GM18502 (cell line): ENCODE results near the gene WNT3.

Source experiments
- ATAC-seq: cut with Tn5 transposase; IDR thresholded peaks from one replicate; pipeline ENCODE4 v1.9.1; 2021; ENCODE audit warnings: mild to moderate bottlenecking; ENCODE audit not compliant: unreplicated experiment, poor library complexity

Gene WNT3

GRCh38 chr17:46837521-46837920 is 19.0 kb upstream of the WNT3 start:
- ATAC-seq = no peak

DNA sequence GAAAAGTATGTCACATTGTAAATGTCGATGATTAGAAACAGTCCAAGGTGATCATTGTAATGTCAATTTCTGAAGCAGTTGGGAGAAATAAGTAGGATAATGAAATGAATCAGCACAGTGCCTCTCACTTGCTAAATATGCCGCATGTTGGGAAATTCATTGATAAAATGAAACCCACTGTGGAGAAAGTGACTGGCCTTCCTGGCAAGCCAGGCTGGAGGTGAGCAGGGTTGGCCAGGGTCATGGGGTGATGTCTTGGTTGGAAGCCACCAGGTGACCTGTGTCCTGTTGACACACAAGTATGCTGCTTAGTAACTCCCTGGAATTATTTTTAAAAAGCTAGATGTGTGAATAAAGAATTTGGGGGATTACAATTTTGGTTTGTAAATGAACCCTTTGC is 18.0 kb upstream of the WNT3 start:
- ATAC-seq = no peak

- no peak for ATAC-seq
Measured at GRCh38 chr17:46834846-46835245, 16.4 kb upstream of the WNT3 start.

GRCh38 chr17:46833840-46834208 is 15.3 kb upstream of the WNT3 start:
- no peak for ATAC-seq

DNA sequence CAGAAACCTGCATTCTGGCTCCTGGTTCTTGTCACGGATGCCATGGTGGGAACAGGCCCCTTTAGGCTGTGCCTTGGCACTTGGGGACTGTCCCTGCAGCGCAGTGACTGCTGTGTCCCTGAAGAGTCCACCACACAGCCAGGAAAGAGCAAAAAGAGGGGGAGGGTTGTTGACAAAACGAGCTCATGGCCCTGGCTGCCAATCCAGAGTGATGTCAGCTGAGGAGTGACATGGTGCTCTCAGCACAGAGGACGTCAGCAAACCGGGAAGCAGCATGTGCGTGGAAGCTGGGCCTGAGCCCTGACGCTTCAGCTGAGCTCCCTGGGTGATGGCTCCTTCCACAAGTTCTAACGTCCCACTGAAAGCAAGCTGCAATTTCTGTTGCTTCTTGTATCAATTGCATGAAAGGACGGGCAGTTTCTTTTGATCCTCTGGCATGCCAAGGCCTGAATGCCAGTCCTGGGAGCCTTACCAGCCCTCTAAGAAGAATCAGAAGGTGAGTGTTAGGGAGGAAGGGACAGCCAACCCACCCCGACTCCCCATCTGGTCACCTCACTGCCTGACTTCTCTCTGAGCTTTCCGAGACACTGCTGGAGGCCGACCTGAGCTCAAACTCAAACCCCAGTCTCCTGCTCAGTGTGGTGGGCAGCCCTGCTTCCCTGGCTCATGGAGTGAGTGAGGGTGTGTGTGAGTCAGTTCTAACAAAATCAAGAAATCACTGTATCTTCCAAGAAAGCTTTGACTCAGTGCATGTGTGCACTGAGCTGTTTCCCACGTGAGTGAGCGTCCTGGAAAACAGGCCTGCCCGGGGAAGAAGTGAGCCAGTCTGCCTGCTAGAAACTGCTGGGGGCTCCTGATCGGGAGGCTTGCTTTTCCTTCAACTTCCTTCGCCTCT is 14.7 kb upstream of the WNT3 start:
- no peak for ATAC-seq

DNA sequence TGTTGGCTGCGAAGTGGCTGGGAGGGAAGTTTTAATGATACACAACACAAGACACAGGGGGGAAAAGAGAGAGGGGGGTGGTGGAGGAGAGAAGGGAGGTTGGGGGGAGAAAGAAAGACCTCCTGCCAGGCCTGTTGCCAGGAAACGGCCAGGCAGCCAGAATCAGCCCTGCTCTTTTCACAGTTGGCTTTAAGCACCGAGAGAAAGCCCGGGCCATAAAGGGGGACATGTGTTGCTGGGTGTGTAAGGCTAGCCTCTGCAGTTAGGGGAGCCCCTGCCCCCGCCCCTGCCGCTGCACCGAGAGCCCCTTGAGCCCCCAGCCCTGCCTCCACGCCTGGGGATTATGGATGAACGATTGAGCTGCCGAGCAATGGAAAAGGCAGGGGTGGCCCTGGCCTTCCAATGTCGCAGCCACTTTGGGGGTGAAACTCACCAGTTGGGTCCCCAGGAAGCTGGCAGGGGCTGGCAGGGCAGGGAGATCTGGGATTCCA is 13.9 kb upstream of the WNT3 start:
- ATAC-seq = no peak

DNA sequence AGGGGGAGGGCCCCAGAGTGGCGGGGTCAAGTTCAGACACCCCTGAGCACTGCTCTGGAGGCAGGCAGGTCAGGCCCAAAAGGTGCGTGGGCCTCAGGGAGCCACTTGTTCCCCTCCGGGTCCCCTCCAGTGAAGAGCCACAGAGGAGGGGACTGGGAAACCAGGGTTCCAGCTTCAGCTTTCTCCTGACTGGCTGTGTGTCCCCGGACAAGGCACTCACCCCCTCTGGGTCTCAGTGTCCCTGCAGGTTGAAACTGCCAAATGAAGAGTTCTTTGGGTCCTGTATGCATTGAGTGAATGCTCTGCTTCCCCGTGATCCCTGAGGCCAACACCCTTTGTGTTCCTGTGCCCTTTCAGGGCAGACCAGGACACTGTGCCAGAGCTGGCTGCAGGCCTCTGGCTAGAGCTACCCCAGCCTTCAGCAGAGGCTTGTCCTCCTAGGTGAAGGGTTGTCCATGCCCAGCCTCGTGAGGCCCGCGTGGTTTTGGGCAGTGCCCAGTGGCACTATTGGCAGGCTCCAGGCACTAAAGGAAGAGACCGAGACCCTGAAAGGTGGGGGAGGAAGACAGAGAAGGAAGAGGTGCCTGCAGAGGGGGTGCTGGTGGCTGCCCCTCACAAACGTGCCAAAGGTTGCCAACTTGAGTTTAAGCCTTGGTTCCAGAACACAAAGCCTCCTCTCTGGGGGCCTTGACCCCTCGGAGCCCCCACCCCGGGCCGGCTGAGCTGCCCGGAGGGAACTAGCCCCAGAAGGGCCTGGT is 13.3 kb upstream of the WNT3 start:
- no peak for ATAC-seq

DNA sequence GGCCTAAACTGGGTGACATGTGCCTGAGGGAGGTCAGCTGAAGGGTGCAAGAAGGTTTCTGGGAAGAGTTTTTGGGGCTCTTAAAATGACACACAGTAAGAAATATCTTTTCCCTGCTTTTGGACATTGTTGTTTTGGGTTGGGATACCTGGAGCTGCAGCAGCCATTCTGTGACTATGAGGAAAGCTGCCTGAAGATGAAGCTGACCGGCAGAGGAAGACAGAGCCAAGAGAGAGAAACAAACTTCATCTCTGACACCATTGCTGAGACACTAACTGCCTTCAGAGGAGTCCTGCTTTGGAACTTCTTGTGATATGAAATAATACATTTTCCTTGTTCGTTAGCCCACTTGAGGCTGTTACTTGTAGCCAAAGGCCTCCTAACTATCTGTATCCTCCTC is 8.8 kb upstream of the WNT3 start:
- no peak for ATAC-seq

GRCh38 chr17:46826116-46826515 is 7.6 kb upstream of the WNT3 start:
- ATAC-seq = no peak

- no peak for ATAC-seq
Measured at GRCh38 chr17:46823657-46824056, 5.2 kb upstream of the WNT3 start.

DNA sequence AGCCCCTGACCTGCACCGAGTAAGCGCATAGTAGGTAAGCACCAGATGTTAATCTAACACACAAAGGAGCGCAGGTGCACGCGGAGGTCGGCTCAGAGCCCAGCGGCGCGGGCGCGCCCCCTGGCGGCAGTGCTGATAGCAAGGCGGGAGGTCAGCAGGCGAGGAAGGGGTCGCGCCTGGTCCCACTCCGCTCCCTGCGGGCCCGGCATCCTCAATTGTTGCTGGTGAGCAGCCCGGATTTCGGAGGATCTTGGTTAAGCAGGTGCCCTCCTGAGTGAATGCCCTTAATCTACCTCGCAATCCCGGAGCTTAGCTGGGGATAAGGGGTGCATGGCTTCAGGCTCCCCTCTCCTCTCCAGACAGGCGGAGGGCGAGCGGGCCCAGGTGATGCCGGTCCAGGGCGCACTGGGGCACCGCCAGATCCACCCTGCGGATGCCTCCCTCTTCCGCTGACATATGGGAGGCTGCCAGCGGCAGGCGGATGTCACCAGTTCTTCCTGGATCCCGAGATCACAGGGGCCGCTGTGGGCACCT is 4.0 kb upstream of the WNT3 start:
- no peak for ATAC-seq

DNA sequence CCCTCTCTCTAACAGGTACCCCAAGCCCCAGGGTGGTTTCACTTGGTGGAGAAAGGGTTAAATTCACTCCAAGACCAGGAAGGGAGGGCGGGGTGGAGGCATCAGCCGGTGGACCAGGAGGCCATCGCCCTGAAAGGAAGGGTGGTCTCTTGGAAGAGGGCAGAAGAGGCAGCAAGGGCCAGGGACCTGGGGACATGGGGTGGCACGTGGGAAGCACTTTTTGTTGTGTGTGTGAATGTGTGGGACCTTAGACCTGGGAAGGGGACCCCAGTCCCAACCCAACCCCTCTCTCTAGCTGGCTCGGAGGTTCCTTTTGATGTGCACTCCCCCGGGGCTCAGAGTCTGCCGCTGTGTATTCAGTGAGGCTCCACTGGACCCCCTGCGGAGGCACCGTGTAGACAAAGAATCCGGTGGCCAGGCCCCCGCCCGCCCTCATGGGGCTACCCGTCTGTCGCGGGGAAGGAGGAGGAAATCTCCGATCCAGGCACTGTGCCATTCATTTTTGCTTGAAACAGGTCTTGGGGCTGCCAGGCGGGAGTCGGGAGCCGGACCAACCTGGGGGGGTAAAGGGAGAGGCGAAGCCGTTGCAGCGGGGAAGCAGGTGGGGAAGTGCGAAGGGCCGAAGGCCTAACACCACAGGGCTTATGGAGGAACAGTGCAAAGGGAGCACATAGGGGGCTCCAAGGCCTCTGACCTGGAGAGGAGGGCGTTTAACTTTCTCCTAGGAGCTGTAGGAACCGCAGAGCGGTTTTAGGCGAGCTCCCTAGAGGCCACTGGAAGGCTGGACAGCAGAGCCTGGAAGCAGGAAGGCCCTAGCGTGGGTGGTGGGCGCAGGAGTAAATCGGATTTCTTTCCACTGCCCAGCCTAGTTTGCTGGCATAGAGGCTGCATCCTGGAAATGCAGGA is 3.2 kb upstream of the WNT3 start:
- ATAC-seq = no peak

- no peak for ATAC-seq
Measured at GRCh38 chr17:46820592-46821450, 2.3 kb upstream of the WNT3 start.

DNA sequence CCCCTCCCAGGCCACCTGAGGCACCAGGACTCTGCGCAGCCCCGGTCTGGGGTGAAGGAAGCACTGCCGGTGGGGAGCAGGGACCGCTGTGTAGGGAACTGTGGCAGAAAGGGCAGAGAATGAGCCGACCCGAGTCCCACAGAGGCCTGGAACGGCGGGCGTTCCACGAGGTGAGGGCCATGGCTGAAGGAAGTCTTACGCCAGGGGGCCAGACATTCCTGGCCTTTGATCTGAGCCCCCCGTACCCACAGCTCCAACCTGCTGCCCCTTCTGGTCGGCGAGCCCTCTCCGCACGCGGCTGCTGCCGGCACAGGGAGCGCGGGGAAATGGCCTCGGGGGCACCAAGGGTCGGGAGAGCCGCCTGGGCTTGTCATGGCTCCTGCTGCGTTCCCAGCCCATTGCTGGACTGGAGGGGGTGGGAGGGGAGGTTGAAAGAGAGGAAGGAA is 1.4 kb upstream of the WNT3 start:
- no peak for ATAC-seq

DNA sequence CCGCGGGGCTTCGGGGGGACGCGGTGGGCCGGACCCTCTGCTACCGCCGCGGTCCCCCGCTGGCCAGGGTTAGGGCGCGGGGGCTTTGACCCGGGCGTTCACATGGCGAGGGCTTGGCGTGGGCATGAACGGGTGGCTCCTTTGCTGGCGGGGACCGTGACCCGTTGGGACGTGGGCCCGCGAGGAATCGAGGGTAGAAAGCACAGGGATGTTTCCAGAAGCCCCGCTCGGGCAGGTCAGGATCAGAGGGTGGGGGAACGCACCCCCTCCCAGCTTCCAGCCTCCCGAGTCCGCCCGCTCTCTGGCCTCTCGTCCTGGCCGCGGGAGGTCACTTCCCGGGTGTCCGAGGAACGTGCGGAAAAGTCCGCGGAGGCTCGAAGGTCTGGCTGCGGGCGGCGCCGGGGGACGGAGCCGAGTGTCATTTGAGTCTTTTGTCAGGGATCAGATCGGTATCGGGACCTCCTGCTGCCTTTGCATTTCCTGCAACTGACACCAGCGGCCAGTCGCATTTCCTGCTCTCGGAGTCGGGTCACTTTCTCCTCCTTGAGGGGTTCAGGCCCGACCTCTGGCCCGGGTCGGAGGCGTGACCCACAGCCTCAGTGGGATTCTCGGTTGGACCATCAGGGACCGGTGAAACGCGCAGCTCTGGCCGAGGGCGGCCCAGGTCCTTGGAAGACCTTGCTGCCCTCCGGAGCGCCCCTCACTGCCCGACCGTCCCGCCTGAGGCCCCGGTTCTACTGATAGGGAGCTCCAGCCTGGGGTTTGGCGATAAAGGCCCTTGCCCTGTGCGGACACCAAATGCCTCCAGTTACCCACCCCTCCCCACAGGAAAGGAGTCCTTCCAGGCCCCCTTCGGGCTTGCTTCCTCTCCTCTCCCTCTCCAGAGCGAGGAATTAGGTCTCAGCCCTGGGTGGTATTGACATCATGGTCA is 702 bp upstream of the WNT3 start:
- no peak for ATAC-seq

GRCh38 chr17:46817901-46818209 is 637 bp downstream of the WNT3 start:
- ATAC-seq = no peak

DNA sequence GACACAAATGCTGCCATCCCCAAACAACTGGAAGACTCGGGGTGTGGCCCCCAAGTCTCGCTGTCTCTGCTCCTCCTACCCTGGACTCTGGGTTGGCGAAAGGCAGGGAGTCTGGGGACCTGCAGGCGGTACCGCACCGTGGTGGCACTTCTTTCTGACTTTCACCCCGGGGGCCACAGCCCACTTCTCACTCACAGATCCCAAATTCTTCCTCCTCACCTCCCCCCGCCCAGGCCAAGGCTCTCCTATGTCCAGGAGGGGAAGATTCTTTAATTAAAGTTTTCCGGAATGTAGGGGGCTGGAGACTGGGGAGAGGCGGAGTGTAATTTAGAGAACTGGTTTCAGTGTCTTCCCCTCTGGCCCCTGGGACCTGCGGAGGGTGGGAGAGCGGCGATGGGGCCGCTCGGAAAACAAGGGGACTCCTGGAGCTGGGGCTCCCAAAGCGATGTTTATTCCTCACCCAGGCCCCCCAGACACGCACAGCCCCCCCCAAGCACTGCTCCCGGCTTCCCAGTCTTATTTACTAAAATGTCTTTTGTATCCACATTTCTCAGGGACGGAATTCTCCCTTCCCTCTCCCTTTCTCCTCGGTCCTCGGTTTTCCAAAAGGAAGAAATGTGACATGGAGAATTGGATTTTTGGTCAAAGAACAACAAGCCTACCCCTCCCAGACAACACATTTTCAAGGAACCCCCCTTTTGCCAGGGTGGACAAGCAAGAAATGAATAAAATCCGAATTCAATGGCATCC is 1.2 kb downstream of the WNT3 start:
- no peak for ATAC-seq
